HEK293T (cell line): Measurements from ENCODE around the gene DHRS4.
"Not testable (repeated sequence)": the region's sequence is repeated elsewhere in the genome, so short reads cannot be mapped to it uniquely, and the experiment has no call there.

Experiments used
- BHLHE40 ChIP-seq: fragments of 450-650 bp; IDR thresholded peaks from 2 replicates; pipeline ENCODE4 v1.6.1; 2016; ENCODE audit warnings: mild to moderate bottlenecking, moderate library complexity, borderline replicate concordance
- CTBP1 ChIP-seq: fragments of 450-650 bp; IDR thresholded peaks from 2 replicates; pipeline ENCODE4 v1.6.1; 2016; ENCODE audit warnings: borderline replicate concordance
- FOXA1 ChIP-seq: fragments of 450-650 bp; IDR thresholded peaks from 2 replicates; pipeline ENCODE4 v1.6.1; 2016; ENCODE audit warnings: mild to moderate bottlenecking
- FOXK2 ChIP-seq: fragments of 450-650 bp; IDR thresholded peaks from 2 replicates; pipeline ENCODE4 v1.6.1; 2016; ENCODE audit warnings: mild to moderate bottlenecking
- FOXM1 ChIP-seq: fragments of 450-650 bp; IDR thresholded peaks from 2 replicates; pipeline ENCODE4 v1.6.1; 2017; ENCODE audit warnings: mild to moderate bottlenecking, borderline replicate concordance
- HDGF ChIP-seq: fragments of 450-650 bp; IDR thresholded peaks from 2 replicates; pipeline ENCODE4 v1.6.1; 2017; ENCODE audit warnings: antibody characterized with exemption, borderline replicate concordance
- TARDBP ChIP-seq: fragments of 450-650 bp; IDR thresholded peaks from 2 replicates; pipeline ENCODE4 v1.6.1; 2016

DNA sequence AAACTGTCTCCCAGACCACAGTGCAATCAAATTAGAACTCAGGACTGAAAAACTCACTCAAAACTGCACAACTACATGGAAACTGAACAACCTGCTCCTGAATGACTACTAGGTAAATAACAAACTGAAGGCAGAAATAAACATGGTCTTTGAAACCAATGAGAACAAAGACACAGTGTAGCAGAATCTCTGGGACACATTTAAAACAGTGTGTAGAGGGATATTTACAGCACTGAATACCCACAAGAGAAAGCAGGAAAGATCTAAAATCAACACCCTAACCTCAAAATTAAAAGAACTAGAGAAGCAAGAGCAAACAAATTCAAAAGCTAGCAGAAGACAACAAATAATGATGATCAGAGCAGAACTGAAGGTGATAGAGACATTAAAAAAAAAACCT, 20.5 kb downstream of the DHRS4 start:
- not testable (repeated sequence) for TF ChIP-seq BHLHE40, FOXM1, CTBP1, TARDBP, FOXK2, HDGF, FOXA1
